Stimulated activated naive B cell treated with anti-CD40 and anti-IgM and Interleukin-4, amounts not matched to agents 10 μg/mL and 1 μg/mL and 100 μg/mL, for 72 hours (primary cell): ENCODE results near the gene NPAS2.

Experiments
- ATAC-seq, 2 donors: fragments of 150-1000 bp; cut with Tn5 transposase; replicated peaks; 2 replicates each; pipeline ENCODE4 v1.10.0; 2021; ENCODE audit warnings: moderate library complexity in 1 of 2
- DNase-seq: peaks from one replicate; pipeline ENCODE4 v3.0.0; 2021
- H3K27ac Mint-ChIP-seq: one replicate; pipeline ENCODE4 v1.8.0; 2022; ENCODE audit warnings: mild to moderate bottlenecking, mixed read lengths
- H3K27me3 Mint-ChIP-seq, 2 donors: one replicate each; pipeline ENCODE4 v1.8.0; 2022; ENCODE audit warnings: mixed read lengths in 2 of 2
- H3K36me3 Mint-ChIP-seq, 2 donors: one replicate each; pipeline ENCODE4 v1.8.0; 2022; ENCODE audit warnings: mixed read lengths in 2 of 2, mild to moderate bottlenecking in 1 of 2
- H3K4me1 Mint-ChIP-seq, 2 donors: one replicate each; pipeline ENCODE4 v1.8.0; 2022; ENCODE audit warnings: mixed read lengths in 2 of 2, mild to moderate bottlenecking in 1 of 2
- H3K4me3 Mint-ChIP-seq, 2 donors: one replicate each; pipeline ENCODE4 v1.8.0; 2022; ENCODE audit warnings: mild to moderate bottlenecking in 2 of 2, mixed read lengths in 2 of 2, moderate library complexity in 1 of 2
- H3K9me3 Mint-ChIP-seq, 2 donors: one replicate each; pipeline ENCODE4 v1.8.0; 2022; ENCODE audit warnings: mixed read lengths in 2 of 2, mild to moderate bottlenecking in 1 of 2

Gene NPAS2

DNA sequence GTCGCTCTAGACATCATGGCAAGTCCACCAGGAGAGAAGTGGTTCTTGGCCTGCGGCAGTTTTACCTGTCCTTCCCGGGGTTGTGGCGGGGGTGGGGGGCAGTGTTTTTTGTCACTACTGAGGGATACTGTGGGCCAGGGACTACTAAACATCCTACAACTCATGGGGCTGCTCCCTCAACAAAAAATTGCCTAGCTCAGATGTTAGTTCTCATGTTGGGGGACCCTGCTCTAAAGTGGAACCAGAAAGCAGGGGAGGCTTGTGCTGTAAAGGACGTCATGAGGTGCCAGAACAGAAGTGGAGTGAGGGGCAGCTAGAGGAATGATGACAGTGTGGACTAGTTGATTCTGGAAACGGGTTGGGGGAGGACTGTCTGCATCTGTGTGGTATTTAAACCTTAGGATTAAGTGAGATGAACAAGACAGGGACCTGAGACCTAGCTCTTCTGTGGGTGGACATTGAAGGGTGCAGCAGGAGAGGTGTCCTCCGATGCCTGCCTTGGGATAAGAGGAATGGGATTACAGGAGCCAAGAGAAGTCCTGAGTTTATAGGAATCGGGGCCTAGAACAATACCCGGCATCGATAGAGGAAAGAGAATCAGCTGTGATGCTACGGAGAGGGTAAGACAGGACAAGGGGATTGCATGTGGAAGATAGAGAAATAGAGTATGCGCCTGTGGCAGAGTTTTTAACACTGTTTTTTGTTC is 184.8 kb downstream of the NPAS2 start:
- H3K27ac Mint-ChIP-seq = peak overlapping the region; percentile 99
- ATAC-seq = no peak
- H3K4me3 Mint-ChIP-seq = peak overlapping the region; percentile 87 to 98
- peaks cover 42 to 73% of the 10 kb centered on the region in 2 donors for H3K4me1 Mint-ChIP-seq
- DNase-seq = no peak
- peaks cover 3 to 5% of the 10 kb centered on the region in 2 donors for H3K9me3 Mint-ChIP-seq
- no peaks in the 10 kb centered on the region for H3K27me3 Mint-ChIP-seq
- peaks cover 56 to 75% of the 10 kb centered on the region in 2 donors for H3K36me3 Mint-ChIP-seq

DNA sequence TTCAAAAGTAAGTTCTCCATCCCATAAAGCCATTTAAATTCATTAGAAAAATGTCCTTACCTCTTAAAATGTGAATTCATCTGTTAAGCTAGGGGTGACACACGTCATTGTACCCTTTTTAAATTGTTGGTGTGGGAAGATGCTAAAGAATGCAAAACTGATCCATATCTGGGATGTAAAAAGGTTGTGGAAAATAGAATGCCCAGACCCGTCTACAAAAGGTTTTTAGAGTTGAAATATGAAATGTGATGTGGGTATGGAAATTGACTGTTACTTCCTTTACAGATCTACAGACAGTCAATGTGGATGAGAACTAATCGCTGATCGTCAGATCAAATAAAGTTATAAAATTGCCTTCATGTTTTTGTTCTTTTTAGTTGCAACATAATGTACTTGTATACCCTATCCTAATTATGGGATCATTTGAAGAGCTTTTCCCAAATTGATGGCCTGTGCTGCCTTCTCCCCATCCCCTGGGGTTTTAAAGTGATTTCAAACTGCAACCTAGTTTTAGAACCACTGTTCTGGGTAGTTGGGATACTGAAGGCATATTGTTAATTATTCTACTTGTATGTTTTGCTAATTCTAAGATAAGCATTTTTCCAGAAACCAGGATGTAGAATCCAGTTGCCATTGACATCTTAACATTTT is 186.3 kb downstream of the NPAS2 start:
- Mint-ChIP-seq H3K36me3 (peaks cover 64 to 86% of the 10 kb centered on the region in 2 donors), H3K9me3 (peaks cover 3 to 5% of the 10 kb centered on the region in 2 donors), H3K27me3 (no peaks in the 10 kb centered on the region), H3K4me1 (peaks cover 52 to 85% of the 10 kb centered on the region in 2 donors), H3K27ac (no peak overlapping the region), H3K4me3 (peak overlapping the region in 1 of 2 donors; percentile 25)
- ATAC-seq (no peak), DNase-seq (no peak)

DNA sequence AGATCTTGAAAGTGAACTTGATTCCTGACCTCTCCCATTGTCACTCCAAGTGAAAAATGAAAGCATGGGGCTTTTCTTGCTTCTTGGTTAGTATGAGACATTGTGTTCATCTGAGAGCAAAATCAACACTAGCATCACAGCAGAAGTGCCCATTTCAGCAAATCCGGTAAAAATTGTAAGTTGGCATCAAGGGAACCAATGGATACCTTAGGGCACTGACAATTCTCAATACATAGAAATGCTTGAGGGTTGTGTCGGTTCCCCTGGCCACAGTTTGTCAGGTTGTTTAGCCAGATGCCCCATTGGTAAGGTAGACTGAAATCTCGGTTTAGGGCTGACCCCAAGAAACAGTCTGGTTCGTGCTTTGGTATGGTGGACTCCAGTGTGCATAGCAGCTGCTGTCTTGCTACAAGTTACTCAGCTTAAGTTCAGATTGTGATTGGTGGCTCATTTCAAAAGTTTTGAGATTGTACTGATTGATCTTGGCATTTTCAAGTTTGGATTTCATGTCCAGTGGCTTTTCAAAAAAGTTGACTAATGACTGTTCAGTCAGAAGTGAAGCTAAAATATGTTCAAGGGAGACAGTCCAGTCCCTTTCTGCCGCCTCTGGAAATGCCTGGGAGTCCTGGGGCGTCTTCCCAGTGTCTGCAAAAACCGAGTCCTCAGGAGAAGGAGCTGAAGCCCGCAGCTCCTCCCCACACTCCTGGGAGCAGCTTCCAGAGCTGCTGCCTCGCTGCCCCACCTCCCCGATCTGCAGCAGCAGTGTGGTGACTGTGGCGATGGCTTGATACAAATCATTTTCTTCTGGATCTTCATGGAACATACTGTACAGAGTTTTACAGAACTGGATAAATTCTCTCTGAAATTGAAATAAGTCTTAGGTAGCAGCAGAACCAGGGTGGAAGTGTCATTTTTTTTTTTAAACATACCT is 187.7 kb downstream of the NPAS2 start:
- H3K27ac Mint-ChIP-seq = peak overlapping the region; percentile 84
- no peak for ATAC-seq
- no peak for DNase-seq
- peaks cover 0 to 2% of the 10 kb centered on the region in 2 donors for H3K9me3 Mint-ChIP-seq
- peaks cover 66 to 82% of the 10 kb centered on the region in 2 donors for H3K36me3 Mint-ChIP-seq
- H3K4me3 Mint-ChIP-seq = no peak overlapping the region
- peaks cover 56 to 90% of the 10 kb centered on the region in 2 donors for H3K4me1 Mint-ChIP-seq
- no peaks in the 10 kb centered on the region for H3K27me3 Mint-ChIP-seq

DNA sequence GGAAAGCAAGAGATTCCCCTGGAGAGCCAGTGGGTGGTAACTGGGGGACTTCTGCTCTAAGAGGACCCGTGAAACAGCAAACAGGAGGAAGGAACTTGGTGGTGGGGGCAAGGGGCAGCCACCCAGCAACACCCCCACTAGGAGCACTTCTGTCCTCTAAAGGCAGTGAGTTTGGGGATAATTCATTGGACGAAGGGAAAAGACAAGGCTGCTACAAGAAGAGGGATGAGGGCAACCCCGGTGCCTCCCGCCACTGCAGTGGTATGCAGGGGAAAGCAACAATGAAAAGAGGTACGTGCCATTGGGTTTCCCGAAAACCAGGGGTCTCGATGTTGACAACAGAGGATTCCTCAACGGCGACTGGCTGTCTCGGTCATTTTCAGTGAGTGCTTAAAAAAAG is 191.2 kb downstream of the NPAS2 start:
- peaks cover 34 to 62% of the 10 kb centered on the region in 2 donors for H3K4me1 Mint-ChIP-seq
- H3K27me3 Mint-ChIP-seq = no peaks in the 10 kb centered on the region
- H3K4me3 Mint-ChIP-seq = peak overlapping the region; percentile 36 to 44
- no peak for ATAC-seq
- H3K36me3 Mint-ChIP-seq = peaks cover 47 to 67% of the 10 kb centered on the region in 2 donors
- DNase-seq = no peak
- peak overlapping the region; percentile 84 for H3K27ac Mint-ChIP-seq
- peaks cover 0 to 2% of the 10 kb centered on the region in 2 donors for H3K9me3 Mint-ChIP-seq

DNA sequence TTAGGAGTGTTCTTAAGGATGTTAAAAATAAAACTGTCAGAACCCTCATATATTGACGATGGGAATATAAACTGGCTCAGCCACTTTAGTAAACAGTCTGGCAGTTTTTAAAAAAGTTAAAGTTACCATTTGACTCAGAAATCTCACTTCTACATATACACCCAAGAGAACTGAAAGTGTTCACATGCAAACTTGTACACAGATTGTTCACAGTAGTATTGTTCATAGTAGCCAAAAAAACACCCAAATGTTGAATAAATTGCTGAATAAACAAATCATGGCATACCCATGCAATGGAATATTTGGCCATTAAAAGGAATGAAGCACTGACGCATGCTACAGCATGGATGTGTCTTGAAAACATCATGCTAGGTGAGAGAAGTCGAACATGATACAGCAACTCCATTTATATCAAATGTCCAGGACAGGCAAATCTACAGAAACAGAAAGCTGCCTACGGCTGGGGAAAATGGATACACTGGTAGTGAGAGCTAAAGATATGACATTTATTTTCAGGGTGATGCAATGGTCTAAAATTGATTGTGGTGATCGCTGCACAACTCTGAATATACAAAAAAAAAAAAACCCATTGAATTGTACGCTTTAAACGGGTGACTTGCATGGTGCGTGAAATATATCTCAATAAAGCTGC is 192.2 kb downstream of the NPAS2 start:
- peak; percentile 90 to 92 for ATAC-seq
- Mint-ChIP-seq H3K4me1 (peaks cover 34 to 56% of the 10 kb centered on the region in 2 donors), H3K27ac (peak overlapping the region; percentile 84), H3K4me3 (peak overlapping the region; percentile 26 to 44), H3K9me3 (peaks cover 0 to 2% of the 10 kb centered on the region in 2 donors), H3K27me3 (no peaks in the 10 kb centered on the region), H3K36me3 (peaks cover 45 to 61% of the 10 kb centered on the region in 2 donors)
- DNase-seq = no peak

DNA sequence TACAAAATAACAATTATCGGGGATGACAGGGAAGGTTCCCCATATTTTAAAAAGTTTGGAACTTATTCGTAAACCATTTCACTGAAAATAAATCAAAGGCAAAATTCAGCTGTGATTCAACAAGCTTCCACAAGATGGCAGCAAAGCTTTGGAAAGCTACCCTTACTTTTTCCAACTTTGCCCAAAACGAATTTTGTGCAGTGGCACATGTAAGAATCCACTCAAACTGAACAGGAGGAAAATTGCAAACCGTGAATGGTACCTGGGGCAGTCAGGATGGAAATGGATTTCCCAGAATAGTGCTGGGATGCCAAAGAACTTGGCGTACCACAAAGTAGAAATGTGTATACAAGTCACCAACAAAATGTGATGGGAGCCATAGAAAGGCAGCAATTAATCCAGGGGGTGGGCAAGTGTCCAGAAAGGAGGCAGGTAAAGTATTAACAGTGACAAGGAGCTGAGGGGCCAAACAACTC is 192.8 kb downstream of the NPAS2 start:
- no peak for ATAC-seq
- no peak for DNase-seq
- H3K4me1 Mint-ChIP-seq = peaks cover 32 to 50% of the 10 kb centered on the region in 2 donors
- peaks cover 0 to 2% of the 10 kb centered on the region in 2 donors for H3K9me3 Mint-ChIP-seq
- peak overlapping the region in 1 of 2 donors; percentile 13 for H3K4me3 Mint-ChIP-seq
- peaks cover 42 to 55% of the 10 kb centered on the region in 2 donors for H3K36me3 Mint-ChIP-seq
- peak overlapping the region; percentile 84 for H3K27ac Mint-ChIP-seq
- no peaks in the 10 kb centered on the region for H3K27me3 Mint-ChIP-seq

DNA sequence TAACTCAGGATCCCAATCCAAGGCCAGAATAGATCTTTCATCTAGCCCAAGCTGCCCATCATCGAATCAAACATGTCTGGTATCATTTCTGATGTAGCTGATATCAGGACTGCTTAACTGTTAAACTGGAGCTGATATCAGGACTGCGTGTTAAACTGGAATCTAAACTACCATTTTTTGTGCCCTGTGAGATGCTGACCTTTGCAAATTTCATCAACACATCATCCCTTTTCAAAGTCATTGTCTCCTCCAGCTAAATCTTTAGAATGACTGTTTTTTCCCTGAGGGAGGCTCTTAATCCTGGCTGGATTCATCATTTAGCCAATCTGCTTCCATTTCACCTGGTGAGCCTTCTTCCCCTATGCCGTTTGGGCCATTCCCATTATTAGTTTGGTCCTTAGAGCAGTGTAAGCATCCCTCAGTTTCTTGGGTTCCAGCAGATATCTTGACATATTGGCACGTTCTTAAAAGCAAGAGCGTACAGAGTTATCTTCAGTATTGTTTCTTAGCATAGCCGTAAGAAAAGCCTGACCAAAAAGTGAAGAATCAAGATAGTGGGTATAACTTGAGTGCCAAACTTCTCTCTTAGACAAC is 194.4 kb downstream of the NPAS2 start:
- Mint-ChIP-seq H3K27ac (no peak overlapping the region), H3K36me3 (peaks cover 32 to 46% of the 10 kb centered on the region in 2 donors), H3K9me3 (peaks cover 0 to 2% of the 10 kb centered on the region in 2 donors), H3K27me3 (no peaks in the 10 kb centered on the region), H3K4me1 (peaks cover 23 to 34% of the 10 kb centered on the region in 2 donors), H3K4me3 (no peak overlapping the region)
- DNase-seq = no peak
- ATAC-seq = no peak

DNA sequence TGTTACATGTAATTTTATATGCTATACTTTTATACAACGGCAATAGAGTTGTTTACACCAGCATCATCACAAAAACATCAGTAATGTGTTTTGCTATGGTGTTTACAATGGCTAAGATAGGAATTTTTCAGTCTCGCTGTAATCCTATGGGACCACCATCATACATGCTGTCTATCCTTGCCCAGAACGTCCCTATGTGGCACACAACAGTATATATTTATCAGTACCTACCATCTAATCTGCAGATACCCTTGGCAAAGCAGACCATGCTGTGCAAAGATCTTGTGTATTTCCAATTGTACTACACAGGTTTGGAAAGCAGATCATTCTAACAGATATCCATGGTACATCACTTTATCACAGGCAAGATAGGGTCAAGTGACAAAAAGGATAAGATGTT is 197.4 kb downstream of the NPAS2 start:
- Mint-ChIP-seq H3K27ac (no peak overlapping the region), H3K4me3 (no peak overlapping the region), H3K36me3 (peaks cover 32 to 52% of the 10 kb centered on the region in 2 donors), H3K4me1 (peaks cover 7 to 22% of the 10 kb centered on the region in 2 donors), H3K27me3 (no peaks in the 10 kb centered on the region), H3K9me3 (no peaks in the 10 kb centered on the region)
- ATAC-seq (no peak), DNase-seq (no peak)

DNA sequence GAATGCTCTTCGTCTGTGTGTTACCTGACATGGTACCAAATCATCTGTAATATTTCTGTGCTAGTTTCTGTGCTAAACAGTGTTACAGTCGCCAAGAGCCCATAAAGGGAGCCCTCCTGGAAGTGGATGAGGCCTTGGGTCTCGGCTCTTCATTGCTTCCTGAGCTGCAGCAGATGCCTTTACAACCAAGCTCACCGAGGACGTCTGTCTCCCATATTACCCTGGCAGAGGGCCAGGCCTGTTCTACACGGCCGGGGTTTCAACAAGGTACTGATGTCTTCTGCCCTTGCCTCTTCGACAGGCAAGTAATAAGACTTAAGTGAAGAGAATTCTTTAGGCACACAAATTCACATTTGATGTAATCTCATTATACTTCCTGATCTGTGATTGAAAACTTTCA is 199.0 kb downstream of the NPAS2 start:
- DNase-seq (no peak), ATAC-seq (no peak)
- peak overlapping the region; percentile 2 for H3K27ac Mint-ChIP-seq
- peaks cover 5 to 24% of the 10 kb centered on the region in 2 donors for H3K4me1 Mint-ChIP-seq
- H3K27me3 Mint-ChIP-seq = no peaks in the 10 kb centered on the region
- no peaks in the 10 kb centered on the region for H3K9me3 Mint-ChIP-seq
- no peak overlapping the region for H3K4me3 Mint-ChIP-seq
- H3K36me3 Mint-ChIP-seq = peaks cover 27 to 48% of the 10 kb centered on the region in 2 donors

DNA sequence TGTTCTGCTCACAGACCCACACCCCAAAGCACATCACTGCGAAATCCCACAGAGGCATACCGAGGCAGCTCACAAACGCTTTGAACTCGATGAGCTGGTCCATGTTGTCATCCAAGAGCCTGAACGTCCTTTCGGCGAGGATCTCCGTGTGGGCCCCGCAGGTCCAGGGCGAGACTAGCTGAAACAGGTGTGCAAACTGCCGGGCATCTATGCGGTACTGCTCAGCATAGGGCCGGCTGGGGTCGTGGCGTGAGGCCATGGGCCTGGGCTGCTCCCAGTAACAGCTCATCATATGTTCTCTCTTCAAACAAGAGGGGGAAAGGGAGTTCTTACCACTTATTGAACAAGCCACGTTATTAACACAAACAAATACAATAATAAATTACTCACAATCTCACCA is 202.3 kb downstream of the NPAS2 start:
- ATAC-seq (no peak), DNase-seq (no peak)
- peaks cover 27 to 41% of the 10 kb centered on the region in 2 donors for H3K36me3 Mint-ChIP-seq

DNA sequence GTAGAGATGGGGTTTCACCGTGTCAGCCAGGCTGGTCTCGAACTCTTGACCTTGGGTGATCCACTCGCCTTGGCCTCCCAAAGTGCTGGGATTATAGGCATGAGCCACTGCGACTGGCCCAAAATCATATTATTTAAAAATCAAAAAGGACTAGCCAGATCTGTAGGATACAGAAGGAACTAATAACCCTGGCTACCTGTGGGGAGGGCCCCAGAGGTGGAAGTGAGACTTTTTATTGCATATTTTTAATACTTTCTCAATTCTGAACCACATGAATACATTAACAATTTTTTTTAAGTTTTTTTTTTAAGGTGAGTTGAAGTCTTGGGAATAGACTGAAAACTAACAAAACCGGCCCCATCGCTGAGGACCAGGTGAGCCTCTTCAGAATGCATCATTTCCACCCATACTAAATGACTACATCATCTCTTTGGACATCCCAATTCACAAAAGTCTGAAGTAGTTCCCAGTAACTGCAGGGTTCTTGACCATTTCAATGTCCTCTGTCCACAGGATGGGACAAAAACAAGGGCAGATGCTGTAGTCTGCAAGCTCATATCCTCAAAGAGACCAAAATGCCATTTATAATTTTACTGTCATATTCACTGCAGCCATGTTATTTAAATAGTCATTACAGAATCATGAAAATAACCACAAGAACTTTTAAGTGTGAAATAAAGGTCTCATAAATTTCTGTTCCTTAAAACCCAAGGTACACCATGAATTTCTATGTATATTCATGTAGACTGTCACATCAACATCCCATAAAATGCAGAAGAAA is 203.6 kb downstream of the NPAS2 start:
- DNase-seq (no peak), ATAC-seq (peak; percentile 85 to 89)
- H3K9me3 Mint-ChIP-seq = no peaks in the 10 kb centered on the region
- H3K4me1 Mint-ChIP-seq = peaks cover 7 to 33% of the 10 kb centered on the region in 2 donors
- peak overlapping the region; percentile 47 for H3K27ac Mint-ChIP-seq
- no peaks in the 10 kb centered on the region for H3K27me3 Mint-ChIP-seq
- peak overlapping the region in 1 of 2 donors; percentile 54 for H3K4me3 Mint-ChIP-seq
- peaks cover 27 to 41% of the 10 kb centered on the region in 2 donors for H3K36me3 Mint-ChIP-seq

More for the DNA sequence above, 202.3 kb downstream of the NPAS2 start:
- Mint-ChIP-seq H3K27ac (no peak overlapping the region), H3K9me3 (no peaks in the 10 kb centered on the region), H3K4me1 (peaks cover 7 to 33% of the 10 kb centered on the region in 2 donors), H3K27me3 (no peaks in the 10 kb centered on the region), H3K4me3 (no peak overlapping the region)

DNA sequence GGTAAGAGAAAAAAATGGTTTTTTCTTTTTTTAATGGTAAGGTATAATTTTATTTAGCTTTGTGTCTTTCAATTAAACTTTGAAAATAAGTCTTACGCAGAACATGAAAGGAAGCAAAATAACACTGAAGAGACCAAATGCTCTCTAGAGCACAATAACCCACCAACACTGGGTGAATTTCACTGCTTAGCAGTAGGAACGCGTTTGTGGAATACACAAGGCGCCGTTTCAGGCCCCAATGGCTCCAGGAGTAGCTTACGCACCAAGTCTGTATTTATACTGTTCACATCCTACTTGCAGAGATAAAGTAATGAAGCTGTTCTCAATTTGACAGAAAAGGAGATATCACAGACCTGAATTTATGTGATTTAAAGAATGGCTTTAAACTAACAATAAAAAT is 205.6 kb downstream of the NPAS2 start:
- no peaks in the 10 kb centered on the region for H3K27me3 Mint-ChIP-seq
- no peak for DNase-seq
- no peak overlapping the region for H3K4me3 Mint-ChIP-seq
- peaks cover 7 to 31% of the 10 kb centered on the region in 2 donors for H3K4me1 Mint-ChIP-seq
- H3K36me3 Mint-ChIP-seq = peaks cover 27 to 35% of the 10 kb centered on the region in 2 donors
- no peak for ATAC-seq
- H3K27ac Mint-ChIP-seq = no peak overlapping the region
- no peaks in the 10 kb centered on the region for H3K9me3 Mint-ChIP-seq
